Mesenchymal stem cell (in vitro differentiated cells and primary cell): ENCODE data around the gene RMDN2.

Experiments used
- DNase-seq: peaks from one replicate; pipeline ENCODE4 v3.0.0-alpha.2; 2013
- H2AFZ ChIP-seq: one replicate; pipeline ENCODE4 v1.6.1; 2013; ENCODE audit warnings: low read depth, mild to moderate bottlenecking, control low read depth, inconsistent platforms, low read length, moderate library complexity
- H2AK5ac ChIP-seq: 2 replicates; pipeline ENCODE4 v1.6.1; 2013; ENCODE audit warnings: low read length, moderate library complexity, mild to moderate bottlenecking, inconsistent platforms; ENCODE audit not compliant: severe bottlenecking
- H2BK120ac ChIP-seq: one replicate; pipeline ENCODE4 v1.6.1; 2013; ENCODE audit warnings: low read depth, mild to moderate bottlenecking, inconsistent platforms, low read length, moderate library complexity
- H2BK12ac ChIP-seq, 2 experiments: one replicate each; pipeline ENCODE4 v1.6.1; 2013; ENCODE audit warnings: inconsistent platforms in 2 of 2, low read length in 2 of 2, mild to moderate bottlenecking in 2 of 2, moderate library complexity in 2 of 2, control low read depth in 1 of 2
- H2BK15ac ChIP-seq: one replicate; pipeline ENCODE4 v1.6.1; 2013; ENCODE audit warnings: mild to moderate bottlenecking, low read depth, inconsistent platforms; ENCODE audit not compliant: poor library complexity, severe bottlenecking
- H2BK5ac ChIP-seq: 2 replicates; pipeline ENCODE4 v1.6.1; 2013; ENCODE audit warnings: low read depth, mild to moderate bottlenecking, low read length, control low read depth, inconsistent platforms; ENCODE audit not compliant: poor library complexity, severe bottlenecking
- H3K14ac ChIP-seq, 2 experiments: one replicate each; pipeline ENCODE4 v1.6.1; 2013; ENCODE audit warnings: inconsistent platforms in 2 of 2, low read length in 2 of 2, control low read depth in 1 of 2, mild to moderate bottlenecking in 1 of 2, moderate library complexity in 1 of 2
- H3K18ac ChIP-seq, 2 experiments: one replicate each; pipeline ENCODE4 v1.6.1; 2013; ENCODE audit warnings: inconsistent platforms in 2 of 2, low read length in 2 of 2, control low read depth in 1 of 2, low read depth in 1 of 2, mild to moderate bottlenecking in 1 of 2
- H3K23ac ChIP-seq, 2 experiments: one replicate each; pipeline ENCODE4 v1.6.1; 2013; ENCODE audit warnings: inconsistent platforms in 2 of 2, low read length in 2 of 2, mild to moderate bottlenecking in 2 of 2, moderate library complexity in 2 of 2, control low read depth in 1 of 2
- H3K27ac ChIP-seq: 2 replicates; pipeline ENCODE4 v1.5.1; 2013; ENCODE audit warnings: mild to moderate bottlenecking, moderate library complexity, low read length, control low read depth, inconsistent platforms; ENCODE audit not compliant: poor library complexity, severe bottlenecking
- H3K27me3 ChIP-seq, 2 experiments: 2 replicates each; pipeline versions ENCODE4 v1.6.1 to v1.7.0; 2013; ENCODE audit warnings: low read length in 2 of 2, mild to moderate bottlenecking in 2 of 2, moderate library complexity in 2 of 2, control low read depth in 1 of 2, inconsistent platforms in 1 of 2; ENCODE audit not compliant: control insufficient read depth in 1 of 2, insufficient read depth in 1 of 2
- H3K36me3 ChIP-seq, 2 experiments: 2 replicates each; pipeline versions ENCODE4 v1.6.1 to v1.7.0; 2013; ENCODE audit warnings: low read length in 2 of 2, control low read depth in 1 of 2, inconsistent platforms in 1 of 2, low read depth in 1 of 2, mild to moderate bottlenecking in 1 of 2; ENCODE audit not compliant: insufficient read depth in 2 of 2, control insufficient read depth in 1 of 2
- H3K4ac ChIP-seq, 2 experiments: one replicate each; pipeline ENCODE4 v1.6.1; 2013; ENCODE audit warnings: inconsistent platforms in 2 of 2, low read length in 2 of 2, mild to moderate bottlenecking in 2 of 2, moderate library complexity in 2 of 2, control low read depth in 1 of 2, low read depth in 1 of 2
- H3K4me1 ChIP-seq: 2 replicates; pipeline ENCODE4 v1.6.1; 2013; ENCODE audit warnings: low read depth, low read length, control low read depth; ENCODE audit not compliant: control insufficient read depth, insufficient read depth
- H3K4me2 ChIP-seq: 2 replicates; pipeline ENCODE4 v1.6.1; 2013; ENCODE audit warnings: low read length, mild to moderate bottlenecking, inconsistent platforms; ENCODE audit not compliant: poor library complexity, severe bottlenecking
- H3K4me3 ChIP-seq, 2 experiments: 2 replicates each; pipeline versions ENCODE4 v1.5.1 to v1.7.0; 2013; ENCODE audit warnings: low read length in 2 of 2, mild to moderate bottlenecking in 2 of 2, control low read depth in 1 of 2, low read depth in 1 of 2; ENCODE audit not compliant: insufficient read depth in 1 of 2
- H3K79me1 ChIP-seq: replicated peaks from 2 replicates; pipeline ENCODE4 v1.6.1; 2013; ENCODE audit warnings: mild to moderate bottlenecking, control low read depth, low read length, inconsistent platforms; ENCODE audit not compliant: poor library complexity, severe bottlenecking
- H3K9ac ChIP-seq: 2 replicates; pipeline ENCODE4 v1.7.0; 2013; ENCODE audit warnings: mild to moderate bottlenecking, low read length, moderate library complexity
- H3K9me3 ChIP-seq: 2 replicates; pipeline ENCODE4 v1.7.0; 2013; ENCODE audit warnings: mild to moderate bottlenecking, low read length; ENCODE audit not compliant: control insufficient read depth
- H4K8ac ChIP-seq: one replicate; pipeline ENCODE4 v1.6.1; 2013; ENCODE audit warnings: inconsistent platforms, mild to moderate bottlenecking, low read length, moderate library complexity
- H4K91ac ChIP-seq: one replicate; pipeline ENCODE4 v1.6.1; 2013; ENCODE audit warnings: mild to moderate bottlenecking, low read length, inconsistent platforms
- WGBS: methylation state at CpG from one replicate; pipeline ENCODE4 v1.1.7; 2013; ENCODE audit warnings: mixed read lengths; 5-methylcytosine and 5-hydroxymethylcytosine counted together

RMDN2 gene

DNA sequence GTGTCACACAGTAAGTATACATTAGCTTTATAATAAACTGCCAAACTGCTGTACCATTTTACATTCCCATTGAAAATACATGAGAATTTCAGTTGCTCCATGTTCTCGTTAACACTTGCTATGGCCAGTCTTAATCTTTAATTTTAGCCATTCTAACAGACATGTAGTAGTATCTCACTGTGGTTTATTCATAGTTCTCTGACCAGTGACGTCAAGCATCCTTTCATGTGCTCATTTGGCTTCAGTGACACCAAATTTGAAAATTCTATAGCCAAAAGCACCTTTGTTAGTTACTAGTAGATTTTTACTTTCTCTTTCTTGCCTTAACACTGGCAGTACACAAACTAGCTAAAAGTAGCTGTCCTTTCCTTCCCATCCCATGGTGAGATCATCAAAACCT, 107.9 kb downstream of the RMDN2 start:
- 100% methylated on average over 2 of the region's 2 CpGs for WGBS
- H3K14ac ChIP-seq, result no peak overlapping the region
- no peak overlapping the region for H3K4me3 ChIP-seq
- no peak overlapping the region for H3K18ac ChIP-seq
- no peak for DNase-seq
- peaks cover 0 to 9% of the 10 kb centered on the region in 2 experiments for H3K27me3 ChIP-seq
- H3K9me3 ChIP-seq, result no peaks in the 10 kb centered on the region
- no peak overlapping the region for H2AK5ac ChIP-seq
- H3K9ac ChIP-seq, result no peak overlapping the region
- H3K4me2 ChIP-seq, result no peak overlapping the region
- no peaks in the 10 kb centered on the region for H3K36me3 ChIP-seq
- H3K4ac ChIP-seq, result no peak overlapping the region
- H2BK12ac ChIP-seq, result no peak overlapping the region
- H2BK15ac ChIP-seq, result no peak overlapping the region
- H2BK120ac ChIP-seq, result no peak overlapping the region
- H4K8ac ChIP-seq, result no peak overlapping the region
- no peak overlapping the region for H2BK5ac ChIP-seq
- no peaks in the 10 kb centered on the region for H3K4me1 ChIP-seq
- no peaks in the 10 kb centered on the region for H3K79me1 ChIP-seq
- H4K91ac ChIP-seq, result no peak overlapping the region
- H3K23ac ChIP-seq, result no peak overlapping the region
- no peak overlapping the region for H3K27ac ChIP-seq
- H2AFZ ChIP-seq, result no peak overlapping the region

DNA sequence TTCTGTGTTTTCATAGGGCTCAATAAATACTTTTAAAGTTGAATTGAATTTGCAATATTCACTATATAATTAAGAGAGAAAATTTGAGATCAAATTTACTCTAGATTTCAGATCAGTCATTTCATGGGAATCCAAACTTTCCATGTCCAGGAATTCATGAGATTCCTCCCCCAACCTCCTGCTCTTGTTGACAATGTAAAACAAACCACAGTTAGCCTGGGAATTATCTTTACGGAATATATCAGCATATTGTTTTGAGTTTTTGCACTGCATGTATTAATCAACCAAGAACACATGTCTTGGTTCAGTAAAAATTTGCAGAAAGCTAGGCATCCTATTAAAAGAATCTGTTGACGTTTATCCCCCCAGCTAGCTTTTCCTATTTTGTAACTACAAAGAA, 108.6 kb downstream of the RMDN2 start:
- Histone ChIP-seq H3K23ac (no peak overlapping the region), H4K8ac (no peak overlapping the region), H2AK5ac (no peak overlapping the region), H2AFZ (no peak overlapping the region), H3K9ac (no peak overlapping the region), H3K18ac (no peak overlapping the region), H3K9me3 (no peaks in the 10 kb centered on the region), H3K4me2 (no peak overlapping the region), H2BK15ac (no peak overlapping the region), H2BK120ac (no peak overlapping the region), H4K91ac (no peak overlapping the region), H3K4me1 (no peaks in the 10 kb centered on the region), H3K79me1 (no peaks in the 10 kb centered on the region), H2BK5ac (no peak overlapping the region), H2BK12ac (no peak overlapping the region), H3K36me3 (no peaks in the 10 kb centered on the region), H3K4me3 (no peak overlapping the region), H3K27me3 (peaks cover 0 to 9% of the 10 kb centered on the region in 2 experiments), H3K4ac (no peak overlapping the region), H3K27ac (no peak overlapping the region), H3K14ac (no peak overlapping the region)
- no peak for DNase-seq
- WGBS, result no CpG with 5 or more reads among the region's 2 CpGs

DNA sequence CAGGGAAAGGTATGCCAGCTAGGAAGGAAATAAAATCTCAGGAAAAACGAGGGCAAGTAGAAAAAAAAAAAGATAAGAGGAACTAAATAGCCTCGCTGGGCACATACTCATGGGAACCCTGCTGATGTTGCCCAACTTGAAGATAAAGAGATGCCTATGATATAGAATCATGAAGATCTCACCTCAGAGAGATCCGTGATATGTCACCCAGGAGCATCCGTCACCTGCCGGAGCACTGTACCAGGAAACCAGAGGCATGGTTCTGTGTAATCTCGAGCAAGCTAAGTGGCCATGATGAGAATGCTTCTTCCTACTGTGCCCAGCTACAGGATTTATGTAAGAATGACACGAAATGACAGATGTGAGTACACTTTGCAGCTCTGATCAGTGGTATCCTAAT, 110.9 kb downstream of the RMDN2 start:
- no peak overlapping the region for H3K4ac ChIP-seq
- WGBS, result 89% methylated on average over 7 of the region's 7 CpGs

DNA sequence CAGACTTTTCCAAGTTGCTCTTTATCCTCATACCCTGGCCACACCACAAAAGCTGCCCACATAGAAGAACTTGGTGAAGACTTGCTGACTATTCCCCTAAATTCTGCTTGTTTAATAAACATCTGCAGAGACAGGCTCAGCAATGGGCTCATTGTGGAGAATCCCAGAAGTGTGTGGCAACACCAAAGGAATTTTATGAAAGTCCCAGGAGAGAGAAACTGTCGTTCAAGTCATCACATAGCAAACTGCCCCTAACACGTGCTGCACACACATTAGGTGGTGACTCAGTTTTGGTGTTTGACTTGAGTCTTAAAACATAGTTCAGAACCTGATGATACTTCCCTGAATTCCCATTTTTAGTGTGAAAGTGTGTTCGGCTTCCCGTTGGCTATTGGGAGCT, 112.2 kb downstream of the RMDN2 start:
- Histone ChIP-seq H3K23ac (no peak overlapping the region), H2BK5ac (no peak overlapping the region), H2AFZ (no peak overlapping the region), H3K4ac (no peak overlapping the region), H3K27ac (no peak overlapping the region), H3K4me2 (no peak overlapping the region), H2BK120ac (no peak overlapping the region), H2BK12ac (no peak overlapping the region), H3K79me1 (no peaks in the 10 kb centered on the region), H2AK5ac (no peak overlapping the region), H4K91ac (no peak overlapping the region), H3K9me3 (no peaks in the 10 kb centered on the region), H4K8ac (no peak overlapping the region), H3K14ac (no peak overlapping the region), H3K4me3 (peak overlapping the region in 1 of 2 experiments; percentile 68), H3K18ac (no peak overlapping the region), H2BK15ac (no peak overlapping the region), H3K9ac (peak overlapping the region; percentile 86), H3K4me1 (no peaks in the 10 kb centered on the region), H3K36me3 (no peaks in the 10 kb centered on the region), H3K27me3 (peaks cover 0 to 9% of the 10 kb centered on the region in 2 experiments)
- WGBS, result 69% methylated on average over 4 of the region's 4 CpGs
- peak; percentile 46 for DNase-seq

More for the DNA sequence above, 110.9 kb downstream of the RMDN2 start:
- H3K14ac ChIP-seq, result no peak overlapping the region
- no peak overlapping the region for H3K9ac ChIP-seq
- H3K27me3 ChIP-seq, result peaks cover 0 to 9% of the 10 kb centered on the region in 2 experiments
- no peaks in the 10 kb centered on the region for H3K4me1 ChIP-seq
- no peak overlapping the region for H3K23ac ChIP-seq
- H3K4me3 ChIP-seq, result no peak overlapping the region
- H2BK12ac ChIP-seq, result no peak overlapping the region
- H3K36me3 ChIP-seq, result no peaks in the 10 kb centered on the region
- H2BK5ac ChIP-seq, result no peak overlapping the region
- H3K18ac ChIP-seq, result no peak overlapping the region
- no peak for DNase-seq
- no peaks in the 10 kb centered on the region for H3K9me3 ChIP-seq
- H3K79me1 ChIP-seq, result no peaks in the 10 kb centered on the region
- H2BK15ac ChIP-seq, result no peak overlapping the region
- no peak overlapping the region for H3K27ac ChIP-seq
- H2AK5ac ChIP-seq, result no peak overlapping the region
- no peak overlapping the region for H3K4me2 ChIP-seq
- no peak overlapping the region for H2BK120ac ChIP-seq
- no peak overlapping the region for H4K8ac ChIP-seq
- H4K91ac ChIP-seq, result no peak overlapping the region
- H2AFZ ChIP-seq, result no peak overlapping the region
